Spinal cord (tissue), 10 donors: Measurements from ENCODE around the gene TM7SF2. TPM values are rescaled to one million over a fixed set of nuclear protein-coding genes. Genes with fewer than 3 reads are reported as not detected.

Source experiments
- DNase-seq, 6 donors: peaks; one replicate each; pipeline versions ENCODE4 v3.0.0 to v3.0.0-alpha.2; 2013 to 2015; ENCODE audit warnings: low spot score in 6 of 6, low read depth in 4 of 6
- H3K27ac ChIP-seq: one replicate; pipeline ENCODE4 v1.5.1; 2013; ENCODE audit warnings: low read depth, low read length, control low read depth
- H3K27me3 ChIP-seq: one replicate; pipeline ENCODE4 v1.6.1; 2013; ENCODE audit warnings: low read length; ENCODE audit not compliant: control insufficient read depth, insufficient read depth
- H3K36me3 ChIP-seq: one replicate; pipeline ENCODE4 v1.6.1; 2013; ENCODE audit warnings: low read length; ENCODE audit not compliant: control insufficient read depth, insufficient read depth
- H3K4me1 ChIP-seq: one replicate; pipeline ENCODE4 v1.6.1; 2013; ENCODE audit warnings: low read length; ENCODE audit not compliant: control insufficient read depth, insufficient read depth
- H3K4me3 ChIP-seq: one replicate; pipeline ENCODE4 v1.5.1; 2013; ENCODE audit warnings: low read depth, low read length, control low read depth
- H3K9me3 ChIP-seq: one replicate; pipeline ENCODE4 v1.6.1; 2013; ENCODE audit warnings: low read length; ENCODE audit not compliant: control insufficient read depth, insufficient read depth
- WGBS: methylation state at CpG from one replicate; pipeline ENCODE4 v1.1.5; 2013; ENCODE audit warnings: missing lambda C conversion rate; ENCODE audit not compliant: insufficient coverage; 5-methylcytosine and 5-hydroxymethylcytosine counted together
- polyA plus RNA-seq, 2 donors: library from polyadenylated mRNA; unstranded; fragments of 120-200 nt; gene quantifications; one replicate each; pipeline ENCODE4 v1.2.1, GENCODE V29; 2013; ENCODE audit not compliant: insufficient read length in 2 of 2
- total RNA-seq, 2 donors: library from RNA; depleted of rRNA in 1 of 2; stranded (reverse); fragments of 120-200 nt in 1 of 2; fragments of >200 nt in 1 of 2; gene quantifications; one replicate each; pipeline versions ENCODE4 v1.2.3 to v1.2.4, GENCODE V29; 2013 to 2014
- donor health status: healthy.

TM7SF2 gene
- total and polyA plus RNA-seq, 4 donors = 46.6 to 118 (median 83.2) TPM

- Histone ChIP-seq H3K27ac (no peak overlapping the region), H3K9me3 (no peaks in the 10 kb centered on the region), H3K4me1 (no peaks in the 10 kb centered on the region), H3K36me3 (peaks cover 1% of the 10 kb centered on the region), H3K4me3 (no peak overlapping the region), H3K27me3 (no peaks in the 10 kb centered on the region)
- no CpG with 5 or more reads among the region's 1 CpG for WGBS
- no peak for DNase-seq
Observed at GRCh38 chr11:65072631-65072966, 39.1 kb upstream of the TM7SF2 start.

- Histone ChIP-seq H3K4me3 (no peak overlapping the region), H3K36me3 (peaks cover 14% of the 10 kb centered on the region), H3K4me1 (peaks cover 2% of the 10 kb centered on the region), H3K27ac (no peak overlapping the region), H3K27me3 (no peaks in the 10 kb centered on the region), H3K9me3 (no peaks in the 10 kb centered on the region)
- DNase-seq = no peak
- 83% methylated on average over 4 of the region's 4 CpGs for WGBS
Observed at GRCh38 chr11:65077451-65077850, 34.2 kb upstream of the TM7SF2 start.

- Histone ChIP-seq H3K36me3 (peaks cover 14% of the 10 kb centered on the region), H3K4me3 (no peak overlapping the region), H3K27ac (no peak overlapping the region), H3K27me3 (no peaks in the 10 kb centered on the region), H3K4me1 (peaks cover 6% of the 10 kb centered on the region), H3K9me3 (no peaks in the 10 kb centered on the region)
- DNase-seq = no peak
- WGBS = 74% methylated on average over 3 of the region's 3 CpGs
Observed at GRCh38 chr11:65078151-65078550, 33.5 kb upstream of the TM7SF2 start.

- no peak for DNase-seq
- Histone ChIP-seq H3K36me3 (peaks cover 14% of the 10 kb centered on the region), H3K9me3 (no peaks in the 10 kb centered on the region), H3K27ac (no peak overlapping the region), H3K27me3 (no peaks in the 10 kb centered on the region), H3K4me3 (no peak overlapping the region), H3K4me1 (peaks cover 13% of the 10 kb centered on the region)
- 100% methylated on average over 2 of the region's 9 CpGs for WGBS
Observed at GRCh38 chr11:65078786-65079342, 32.8 kb upstream of the TM7SF2 start.

- 0% methylated on average over 9 of the region's 13 CpGs for WGBS
Observed at GRCh38 chr11:65083134-65083833, 28.4 kb upstream of the TM7SF2 start.

GRCh38 chr11:65083834-65084597, 27.7 kb upstream of the TM7SF2 start, which contains the start of the genes CDCA5 and ZFPL1:
TSS of gene CDCA5 (minus strand) at chr11:65084040. CDS start at chr11:65083978, 62 bp downstream.
TSS of gene ZFPL1 (plus strand) at chr11:65084222. CDS start at chr11:65084699, 477 bp downstream.
- H3K4me1 ChIP-seq = peaks cover 24% of the 10 kb centered on the region
- H3K27ac ChIP-seq = peak within 1 kb of the TSS; percentile 98
- peaks cover 39% of the 10 kb centered on the region for H3K36me3 ChIP-seq
- WGBS = under 1% methylated on average over 77 of the region's 79 CpGs
- no peaks in the 10 kb centered on the region for H3K27me3 ChIP-seq
- H3K9me3 ChIP-seq = no peaks in the 10 kb centered on the region
- peak within 1 kb of the TSS; percentile 85 for H3K4me3 ChIP-seq
- peak; percentile 85 to 99 (median 93) for DNase-seq

More at GRCh38 chr11:65083134-65083833, 28.4 kb upstream of the TM7SF2 start:
- no peak for DNase-seq
- Histone ChIP-seq H3K27ac (peak overlapping the region; percentile 98), H3K36me3 (peaks cover 38% of the 10 kb centered on the region), H3K4me1 (peaks cover 24% of the 10 kb centered on the region), H3K9me3 (no peaks in the 10 kb centered on the region), H3K4me3 (peak overlapping the region; percentile 85), H3K27me3 (no peaks in the 10 kb centered on the region)

GRCh38 chr11:65084598-65085375, 26.9 kb upstream of the TM7SF2 start:
- peaks cover 24% of the 10 kb centered on the region for H3K4me1 ChIP-seq
- no peaks in the 10 kb centered on the region for H3K27me3 ChIP-seq
- H3K4me3 ChIP-seq = peak overlapping the region; percentile 85
- H3K9me3 ChIP-seq = no peaks in the 10 kb centered on the region
- H3K27ac ChIP-seq = peak overlapping the region; percentile 98
- no peak for DNase-seq
- 46% methylated on average over 18 of the region's 23 CpGs for WGBS
- peaks cover 41% of the 10 kb centered on the region for H3K36me3 ChIP-seq

GRCh38 chr11:65085446-65085845, 26.2 kb upstream of the TM7SF2 start:
- H3K9me3 ChIP-seq = no peaks in the 10 kb centered on the region
- H3K27me3 ChIP-seq = no peaks in the 10 kb centered on the region
- no peak for DNase-seq
- no peak overlapping the region for H3K4me3 ChIP-seq
- no peak overlapping the region for H3K27ac ChIP-seq
- H3K36me3 ChIP-seq = peaks cover 45% of the 10 kb centered on the region
- H3K4me1 ChIP-seq = peaks cover 24% of the 10 kb centered on the region
- 96% methylated on average over 4 of the region's 4 CpGs for WGBS

GRCh38 chr11:65086809-65087208, 24.9 kb upstream of the TM7SF2 start:
- H3K27me3 ChIP-seq = no peaks in the 10 kb centered on the region
- WGBS = 100% methylated on average over 4 of the region's 9 CpGs

More at GRCh38 chr11:65086809-65087208, 24.9 kb upstream of the TM7SF2 start:
- H3K4me1 ChIP-seq = peaks cover 24% of the 10 kb centered on the region
- no peaks in the 10 kb centered on the region for H3K9me3 ChIP-seq
- no peak overlapping the region for H3K4me3 ChIP-seq
- H3K27ac ChIP-seq = no peak overlapping the region
- DNase-seq = no peak
- H3K36me3 ChIP-seq = peaks cover 47% of the 10 kb centered on the region
